Activated naive CD8-positive, alpha-beta T cell treated with anti-CD3 and anti-CD28 coated beads, Interleukin-2, amount 10 ng/mL, durations not matched to agents 7 days and 5 days (primary cell): ENCODE results near the gene VAMP8. TPM values are rescaled to one million over a fixed set of nuclear protein-coding genes. Genes with fewer than 3 reads are reported as not detected.
"Not testable (repeated sequence)": the region's sequence is repeated elsewhere in the genome, so short reads cannot be mapped to it uniquely, and the experiment has no call there.

Source experiments
- ATAC-seq: fragments of 150-1000 bp; cut with Tn5 transposase; one replicate; pipeline ENCODE4 v1.10.0; 2021; ENCODE audit warnings: low read depth, moderate library complexity
- POLR2A ChIA-PET: fragments of 350-600 bp; sonication (Branson Sonifier 250); formaldehyde crosslinking; loops from one replicate; lab custom pipeline; 2021; ENCODE audit warnings: antibody characterized with exemption; lab: Charles Lee
- DNase-seq: peaks from one replicate; pipeline ENCODE4 v3.0.0; 2021
- H3K27ac Mint-ChIP-seq: one replicate; pipeline ENCODE4 v1.8.0; 2022; ENCODE audit warnings: mild to moderate bottlenecking, mixed read lengths
- H3K27me3 Mint-ChIP-seq: one replicate; pipeline ENCODE4 v1.8.0; 2022; ENCODE audit warnings: mild to moderate bottlenecking, moderate library complexity, mixed read lengths
- H3K36me3 Mint-ChIP-seq: one replicate; pipeline ENCODE4 v1.8.0; 2021; ENCODE audit warnings: mild to moderate bottlenecking, mixed read lengths
- H3K4me1 Mint-ChIP-seq: one replicate; pipeline ENCODE4 v1.8.0; 2021; ENCODE audit warnings: mixed read lengths
- H3K4me3 Mint-ChIP-seq: one replicate; pipeline ENCODE4 v1.8.0; 2022; ENCODE audit warnings: mild to moderate bottlenecking, moderate library complexity, mixed read lengths
- H3K9me3 Mint-ChIP-seq: one replicate; pipeline ENCODE4 v1.8.0; 2021; ENCODE audit warnings: mixed read lengths
- total RNA-seq, 2 experiments: library from RNA; stranded (reverse); gene quantifications; one replicate each; pipeline ENCODE4 v1.2.3, GENCODE V29; 2021

Gene VAMP8
- total RNA-seq, 2 experiments from 2014 or later: 128 to 135 TPM

DNA sequence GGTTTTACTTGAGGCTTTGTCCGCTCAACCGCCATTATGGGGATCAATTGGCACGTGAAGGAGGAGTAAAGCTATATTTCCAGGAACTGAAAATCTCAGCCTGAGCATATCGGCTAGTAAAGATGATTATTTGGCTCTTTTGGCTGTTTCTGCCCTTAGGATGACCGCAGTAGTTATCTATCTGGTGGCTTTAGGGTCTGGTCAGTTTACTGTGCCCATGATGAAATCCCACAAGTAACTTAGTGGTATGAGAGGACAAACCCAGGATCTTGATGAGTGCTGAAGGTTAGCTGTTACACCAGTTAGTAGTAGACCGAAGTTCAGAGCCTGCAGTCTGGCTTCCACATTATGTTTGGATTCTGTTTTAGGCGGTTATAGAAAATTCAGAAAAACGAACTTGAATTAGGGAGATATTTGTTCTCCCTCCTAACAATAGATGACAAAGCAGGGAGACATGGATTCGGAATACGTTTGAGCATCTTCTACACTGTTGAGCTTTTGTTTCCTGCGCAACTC is 37.2 kb upstream of the VAMP8 start:
- no peak for ATAC-seq
- Mint-ChIP-seq H3K4me1 (peaks cover 35% of the 10 kb centered on the region), H3K9me3 (no peaks in the 10 kb centered on the region), H3K27me3 (no peaks in the 10 kb centered on the region), H3K36me3 (peaks cover 43% of the 10 kb centered on the region), H3K27ac (peak overlapping the region; percentile 77), H3K4me3 (peak overlapping the region; percentile 94)
- DNase-seq: no peak
- POLR2A ChIA-PET: interaction anchor here (0.6 to 8.2 kb wide), 19 partner anchors 9 to 221 kb away, joined by 3 to 116 read pairs (median 12); partner anchors contain the start of genes C2orf68, ELMOD3, GGCX and RETSAT

GRCh38 chr2:85541262-85541661 is 36.1 kb upstream of the VAMP8 start:
- no peaks in the 10 kb centered on the region for H3K9me3 Mint-ChIP-seq
- H3K27ac Mint-ChIP-seq: no peak overlapping the region
- POLR2A ChIA-PET: interaction anchor here (0.9 to 8.2 kb wide), 6 partner anchors 11 to 214 kb away, joined by 3 to 116 read pairs (median 19); partner anchors contain the start of genes SH2D6 and TGOLN2
- peak overlapping the region; percentile 94 for H3K4me3 Mint-ChIP-seq
- DNase-seq (no peak), ATAC-seq (no peak)
- peaks cover 43% of the 10 kb centered on the region for H3K36me3 Mint-ChIP-seq
- no peaks in the 10 kb centered on the region for H3K27me3 Mint-ChIP-seq
- H3K4me1 Mint-ChIP-seq: peaks cover 35% of the 10 kb centered on the region

GRCh38 chr2:85541753-85542457 is 35.5 kb upstream of the VAMP8 start:
- peak overlapping the region; percentile 94 for H3K4me3 Mint-ChIP-seq

DNA sequence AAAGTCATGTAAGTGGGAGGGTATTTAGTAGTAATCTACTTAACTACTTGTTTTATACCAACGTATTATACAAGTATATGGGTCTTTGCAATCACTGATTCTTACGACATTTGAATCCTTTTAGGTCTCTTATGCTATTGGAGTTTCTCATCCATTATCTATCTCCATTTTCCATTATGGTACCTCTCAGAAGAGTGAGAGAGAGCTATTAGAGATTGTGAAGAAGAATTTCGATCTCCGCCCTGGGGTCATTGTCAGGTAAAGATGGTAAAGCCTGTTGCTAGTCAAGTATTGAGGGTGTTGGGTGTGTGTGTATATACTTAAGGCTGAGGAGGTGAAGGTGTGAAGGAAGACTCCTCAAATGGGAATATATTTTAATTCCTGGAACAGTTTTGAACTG is 34.6 kb upstream of the VAMP8 start:
- Mint-ChIP-seq H3K4me1 (peaks cover 29% of the 10 kb centered on the region), H3K36me3 (peaks cover 43% of the 10 kb centered on the region), H3K27me3 (no peaks in the 10 kb centered on the region), H3K27ac (no peak overlapping the region), H3K9me3 (no peaks in the 10 kb centered on the region), H3K4me3 (peak overlapping the region; percentile 94)
- DNase-seq (no peak), ATAC-seq (no peak)
- POLR2A ChIA-PET: interaction anchor here (1.0 to 8.2 kb wide), 2 partner anchors 122 to 188 kb away, joined by 3 to 113 read pairs; partner anchors contain the start of genes ELMOD3, RETSAT and SH2D6

More at GRCh38 chr2:85541753-85542457, 35.5 kb upstream of the VAMP8 start:
- H3K9me3 Mint-ChIP-seq: no peaks in the 10 kb centered on the region
- no peak overlapping the region for H3K27ac Mint-ChIP-seq
- POLR2A ChIA-PET: interaction anchor here (0.9 to 8.2 kb wide), 5 partner anchors 10 to 215 kb away, joined by 3 to 113 read pairs (median 6); partner anchors contain the start of genes SH2D6 and TGOLN2
- H3K36me3 Mint-ChIP-seq: peaks cover 43% of the 10 kb centered on the region
- ATAC-seq (no peak), DNase-seq (no peak)
- peaks cover 32% of the 10 kb centered on the region for H3K4me1 Mint-ChIP-seq
- H3K27me3 Mint-ChIP-seq: no peaks in the 10 kb centered on the region

DNA sequence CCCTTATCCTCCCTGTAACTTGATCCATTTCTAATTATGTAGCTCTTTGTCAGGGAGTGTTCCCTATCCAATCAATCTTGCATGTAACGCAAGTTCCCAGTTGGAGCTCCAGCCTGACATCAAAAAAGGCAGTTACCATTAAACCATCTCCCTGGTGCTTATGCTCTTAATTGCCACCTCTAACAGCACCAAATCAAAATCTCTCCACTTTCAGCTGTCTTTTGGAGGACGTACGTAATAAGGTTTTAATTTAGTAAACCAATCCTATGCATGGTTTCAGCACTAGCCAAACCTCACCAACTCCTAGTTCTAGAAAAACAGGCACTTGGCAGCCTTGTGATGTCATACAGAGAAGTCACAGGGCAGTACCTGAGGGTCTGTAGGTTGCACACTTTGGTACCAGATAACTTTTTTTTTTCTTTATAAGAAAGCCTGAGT is 33.1 kb upstream of the VAMP8 start:
- ATAC-seq, DNase-seq, H3K9me3 Mint-ChIP-seq, H3K27me3 Mint-ChIP-seq, H3K4me3 Mint-ChIP-seq: not testable (repeated sequence)
- Mint-ChIP-seq H3K4me1 (peaks cover 29% of the 10 kb centered on the region), H3K36me3 (peaks cover 47% of the 10 kb centered on the region), H3K27ac (peak overlapping the region; percentile 50)
- POLR2A ChIA-PET: interaction anchor here (0.8 to 8.2 kb wide), 5 partner anchors 16 to 123 kb away, joined by 3 to 113 read pairs (median 4); partner anchors contain the start of genes RNF181 and SH2D6

GRCh38 chr2:85544915-85545779 is 32.2 kb upstream of the VAMP8 start:
- Mint-ChIP-seq H3K4me1 (peaks cover 29% of the 10 kb centered on the region), H3K36me3 (peaks cover 45% of the 10 kb centered on the region)
- DNase-seq, H3K4me3 Mint-ChIP-seq, H3K27ac Mint-ChIP-seq, H3K9me3 Mint-ChIP-seq, ATAC-seq, H3K27me3 Mint-ChIP-seq: not testable (repeated sequence)
- POLR2A ChIA-PET: interaction anchor here (0.8 to 8.2 kb wide), 10 partner anchors 11 to 126 kb away, joined by 3 to 113 read pairs (median 4); partner anchors contain the start of genes C2orf68, GGCX, RNF181 and SH2D6

GRCh38 chr2:85545780-85546240 is 31.6 kb upstream of the VAMP8 start:
- DNase-seq (no peak), ATAC-seq (no peak)
- POLR2A ChIA-PET: interaction anchor here (0.6 to 2.5 kb wide), 6 partner anchors 11 to 138 kb away, joined by 3 to 12 read pairs (median 4); partner anchors contain the start of genes C2orf68, GGCX and SH2D6
- no peaks in the 10 kb centered on the region for H3K27me3 Mint-ChIP-seq
- peaks cover 42% of the 10 kb centered on the region for H3K36me3 Mint-ChIP-seq
- no peak overlapping the region for H3K27ac Mint-ChIP-seq
- peaks cover 25% of the 10 kb centered on the region for H3K4me1 Mint-ChIP-seq
- no peak overlapping the region for H3K4me3 Mint-ChIP-seq
- no peaks in the 10 kb centered on the region for H3K9me3 Mint-ChIP-seq

- peaks cover 19% of the 10 kb centered on the region for H3K4me1 Mint-ChIP-seq
- POLR2A ChIA-PET: interaction anchor here (0.6 to 3.8 kb wide), 3 partner anchors 9 to 128 kb away, joined by 3 to 39 read pairs (median 12); partner anchors contain the start of genes MAT2A and SH2D6
- H3K9me3 Mint-ChIP-seq: no peaks in the 10 kb centered on the region
- no peak for DNase-seq
- peak overlapping the region; percentile 28 for H3K27ac Mint-ChIP-seq
- peaks cover 31% of the 10 kb centered on the region for H3K36me3 Mint-ChIP-seq
- ATAC-seq: no peak
- H3K4me3 Mint-ChIP-seq: no peak overlapping the region
- H3K27me3 Mint-ChIP-seq: no peaks in the 10 kb centered on the region
Measured at GRCh38 chr2:85547089-85547858, 30.1 kb upstream of the VAMP8 start.

DNA sequence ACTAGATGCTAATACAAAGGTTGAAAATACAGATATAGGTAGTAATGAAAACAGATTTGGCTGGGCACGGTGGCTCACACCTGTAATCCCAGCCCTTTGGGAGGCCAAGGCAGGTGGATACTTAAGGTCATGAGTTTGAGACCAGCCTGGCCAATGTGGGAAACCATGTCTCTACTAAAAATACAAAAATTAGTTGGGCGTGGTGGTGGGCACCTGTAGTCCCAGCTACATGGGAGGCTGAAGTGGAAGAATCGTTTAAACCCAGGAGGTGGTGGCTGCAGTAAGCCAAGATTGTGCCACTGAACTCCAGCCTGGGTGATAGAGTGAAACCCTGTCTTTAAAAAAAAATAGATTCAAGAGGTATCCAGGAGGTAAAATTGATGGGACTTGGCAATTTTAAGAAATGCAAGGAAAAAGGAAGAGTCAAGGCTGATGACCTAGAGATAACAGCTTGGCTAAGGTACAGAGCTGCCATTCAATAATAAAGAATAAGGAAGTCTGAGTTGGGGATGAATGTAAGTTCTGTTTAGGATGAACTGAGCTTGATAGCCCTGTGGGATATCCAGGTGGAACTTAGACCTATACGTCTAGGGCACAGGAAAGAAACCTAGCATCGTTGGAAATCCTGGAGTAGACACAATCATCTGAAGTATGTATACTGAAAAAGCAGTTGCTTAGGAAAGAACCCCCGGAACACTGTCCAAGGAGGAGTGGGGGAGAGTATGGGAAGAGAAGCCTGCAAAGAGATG is 29.4 kb upstream of the VAMP8 start:
- H3K4me1 Mint-ChIP-seq: peaks cover 14% of the 10 kb centered on the region
- DNase-seq: no peak
- H3K36me3 Mint-ChIP-seq: peaks cover 24% of the 10 kb centered on the region
- POLR2A ChIA-PET: interaction anchor here (0.6 to 6.3 kb wide), 5 partner anchors 9 to 222 kb away, joined by 3 to 67 read pairs (median 3); partner anchors contain the start of genes MAT2A and SH2D6
- no peak for ATAC-seq
- no peaks in the 10 kb centered on the region for H3K27me3 Mint-ChIP-seq
- H3K9me3 Mint-ChIP-seq: no peaks in the 10 kb centered on the region
- peak overlapping the region; percentile 51 for H3K27ac Mint-ChIP-seq
- no peak overlapping the region for H3K4me3 Mint-ChIP-seq

- no peaks in the 10 kb centered on the region for H3K27me3 Mint-ChIP-seq
- POLR2A ChIA-PET: interaction anchor here (0.6 to 6.3 kb wide), 7 partner anchors 10 to 222 kb away, joined by 3 to 67 read pairs (median 3); partner anchors contain the start of genes MAT2A and SH2D6
- ATAC-seq: no peak
- no peak overlapping the region for H3K27ac Mint-ChIP-seq
- H3K4me3 Mint-ChIP-seq: no peak overlapping the region
- H3K36me3 Mint-ChIP-seq: peaks cover 20% of the 10 kb centered on the region
- H3K4me1 Mint-ChIP-seq: peaks cover 11% of the 10 kb centered on the region
- DNase-seq: no peak
- H3K9me3 Mint-ChIP-seq: no peaks in the 10 kb centered on the region
Measured at GRCh38 chr2:85548608-85548900, 28.8 kb upstream of the VAMP8 start.

GRCh38 chr2:85549095-85549494 is 28.3 kb upstream of the VAMP8 start:
- ATAC-seq: no peak
- Mint-ChIP-seq H3K27ac (no peak overlapping the region), H3K27me3 (no peaks in the 10 kb centered on the region), H3K4me3 (no peak overlapping the region), H3K36me3 (peaks cover 15% of the 10 kb centered on the region), H3K4me1 (peaks cover 8% of the 10 kb centered on the region), H3K9me3 (no peaks in the 10 kb centered on the region)
- POLR2A ChIA-PET: interaction anchor here (0.6 to 6.3 kb wide), 8 partner anchors 11 to 223 kb away, joined by 3 to 67 read pairs (median 3); partner anchors contain the start of genes C2orf68, MAT2A and SH2D6
- no peak for DNase-seq
